Tongue (tissue), 2 donors: ENCODE data around the gene C6orf118. TPM values are rescaled to one million over a fixed set of nuclear protein-coding genes. Genes with fewer than 3 reads are reported as not detected.
A peak's percentile ranks its signal among the peaks of the same experiment; 100 is the strongest.

Experiments used
- DNase-seq: peaks from one replicate; pipeline ENCODE4 v3.0.0-alpha.2; 2015
- total RNA-seq: library from RNA; depleted of rRNA; stranded (reverse); fragments of >200 nt; gene quantifications from one replicate; pipeline ENCODE4 v1.2.3, GENCODE V29; 2014

C6orf118 gene
- 0.72 TPM for total RNA-seq

DNA sequence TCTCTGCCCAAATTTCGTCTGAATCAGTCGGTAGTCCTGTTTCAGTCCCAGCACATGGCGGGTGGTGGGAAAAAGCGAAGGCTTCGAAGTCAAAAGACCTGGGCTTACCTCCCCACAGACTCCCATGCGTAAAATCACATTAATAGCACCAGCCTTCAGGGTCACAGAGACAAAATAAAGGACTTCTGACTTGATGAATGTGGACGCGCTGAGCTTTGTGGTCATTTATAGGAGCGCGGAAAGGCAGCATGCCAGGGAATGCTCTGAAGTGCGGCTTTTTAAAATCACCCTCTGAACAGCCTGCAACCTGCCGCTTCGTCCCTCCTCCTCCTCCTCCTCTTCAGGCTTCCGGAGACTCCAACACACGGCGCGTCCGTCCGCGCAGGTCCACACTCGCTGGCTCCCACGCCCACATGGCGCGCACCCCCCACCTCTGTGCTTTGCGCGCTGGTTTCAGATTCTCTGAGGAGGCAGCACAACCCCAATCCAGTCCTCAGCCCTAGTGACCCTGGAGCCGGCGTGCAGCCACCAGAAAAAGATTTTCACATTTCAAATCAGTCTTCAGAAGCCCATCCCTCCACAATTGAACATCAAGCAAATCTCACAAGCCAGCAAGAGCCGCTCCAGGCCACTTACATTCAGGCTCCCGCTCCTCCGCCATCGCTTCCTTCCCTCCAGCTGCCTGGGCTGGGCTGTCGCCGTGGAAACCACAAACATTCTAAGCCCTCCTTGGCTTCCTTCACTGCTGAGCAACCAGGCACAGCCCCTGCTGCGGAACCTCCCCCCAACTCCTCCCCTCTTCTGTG, at the start of gene C6orf118:
Gene C6orf118 (minus strand): TSS at position 680 of the 806 bp plus-strand sequence. CDS start 19 bp downstream, at position 661.
- DNase-seq, result peak; percentile 97

DNA sequence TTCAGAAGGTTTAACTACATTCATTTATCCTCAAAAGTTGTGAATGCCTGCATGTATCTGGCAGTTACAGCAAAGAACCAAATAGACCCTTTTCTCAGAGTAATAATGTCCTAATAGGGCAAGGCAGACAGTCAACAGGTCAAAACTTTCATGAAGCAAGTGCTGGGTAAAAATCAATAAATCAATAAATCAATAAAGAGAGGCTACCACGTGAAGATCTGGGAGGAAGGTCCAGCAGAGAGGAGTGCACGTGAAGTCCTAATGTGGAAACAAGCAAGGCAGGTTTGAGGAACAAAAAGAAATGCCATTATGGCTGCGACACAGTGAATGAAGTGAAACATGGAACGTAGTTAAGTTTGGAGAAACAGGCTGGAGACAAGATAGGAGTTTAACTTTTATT, 36.3 kb upstream of the C6orf118 start:
- no peak for DNase-seq

GRCh38 chr6:165340532-165340931, 31.1 kb upstream of the C6orf118 start:
- DNase-seq, result no peak

GRCh38 chr6:165325609-165326008, 16.2 kb upstream of the C6orf118 start:
- DNase-seq, result no peak

DNA sequence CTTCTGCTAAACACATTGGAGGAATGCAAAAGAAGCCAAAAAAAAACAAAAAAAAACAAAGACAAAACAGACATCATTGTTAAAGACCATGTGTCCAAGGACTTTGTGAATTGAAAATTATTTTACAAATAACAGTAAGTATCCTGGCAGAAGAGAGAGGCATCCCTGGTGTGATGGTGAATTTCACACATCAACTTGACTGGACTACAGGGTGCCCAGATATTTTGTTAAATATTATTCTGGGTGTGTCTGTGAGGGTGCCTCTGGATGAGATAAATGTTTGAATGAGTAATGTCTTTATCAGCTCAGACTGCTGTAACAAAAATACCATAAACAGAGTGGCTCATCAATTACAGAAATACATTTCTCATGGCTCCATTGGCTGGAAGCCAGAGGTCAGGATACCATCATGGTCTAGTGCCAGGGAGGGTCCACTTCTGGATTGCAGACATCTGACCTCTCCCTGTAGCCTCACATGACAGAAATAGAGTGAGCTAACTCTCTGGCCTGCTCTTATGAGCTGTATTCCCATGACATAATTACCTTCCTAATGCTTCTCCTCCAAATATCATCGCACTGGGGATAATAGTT, 12.2 kb upstream of the C6orf118 start:
- no peak for DNase-seq

GRCh38 chr6:165321150-165321549, 11.7 kb upstream of the C6orf118 start:
- DNase-seq, result no peak

DNA sequence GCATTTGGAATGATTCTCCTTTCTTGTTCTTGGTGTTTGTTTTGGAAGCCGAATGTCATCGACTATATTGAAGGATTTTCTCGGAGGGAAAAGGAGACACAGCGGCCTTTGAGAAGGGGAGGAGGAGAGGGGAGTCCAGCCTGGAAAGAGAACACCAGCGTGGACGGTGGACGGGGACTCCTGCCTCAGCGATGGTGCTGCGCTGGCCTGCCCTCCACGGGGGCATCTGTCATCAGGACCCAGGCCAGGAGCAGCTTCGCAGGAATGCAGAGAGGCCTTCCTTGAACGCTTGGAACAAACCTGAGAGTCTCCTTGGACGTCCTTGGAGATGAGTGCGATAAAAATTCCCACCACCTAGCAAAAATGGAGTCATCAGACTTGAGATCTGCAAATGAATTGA, 8.3 kb upstream of the C6orf118 start:
- no peak for DNase-seq

- no peak for DNase-seq
These were observed 2.5 kb downstream of the C6orf118 start for GRCh38 chr6:165306955-165307354.

DNA sequence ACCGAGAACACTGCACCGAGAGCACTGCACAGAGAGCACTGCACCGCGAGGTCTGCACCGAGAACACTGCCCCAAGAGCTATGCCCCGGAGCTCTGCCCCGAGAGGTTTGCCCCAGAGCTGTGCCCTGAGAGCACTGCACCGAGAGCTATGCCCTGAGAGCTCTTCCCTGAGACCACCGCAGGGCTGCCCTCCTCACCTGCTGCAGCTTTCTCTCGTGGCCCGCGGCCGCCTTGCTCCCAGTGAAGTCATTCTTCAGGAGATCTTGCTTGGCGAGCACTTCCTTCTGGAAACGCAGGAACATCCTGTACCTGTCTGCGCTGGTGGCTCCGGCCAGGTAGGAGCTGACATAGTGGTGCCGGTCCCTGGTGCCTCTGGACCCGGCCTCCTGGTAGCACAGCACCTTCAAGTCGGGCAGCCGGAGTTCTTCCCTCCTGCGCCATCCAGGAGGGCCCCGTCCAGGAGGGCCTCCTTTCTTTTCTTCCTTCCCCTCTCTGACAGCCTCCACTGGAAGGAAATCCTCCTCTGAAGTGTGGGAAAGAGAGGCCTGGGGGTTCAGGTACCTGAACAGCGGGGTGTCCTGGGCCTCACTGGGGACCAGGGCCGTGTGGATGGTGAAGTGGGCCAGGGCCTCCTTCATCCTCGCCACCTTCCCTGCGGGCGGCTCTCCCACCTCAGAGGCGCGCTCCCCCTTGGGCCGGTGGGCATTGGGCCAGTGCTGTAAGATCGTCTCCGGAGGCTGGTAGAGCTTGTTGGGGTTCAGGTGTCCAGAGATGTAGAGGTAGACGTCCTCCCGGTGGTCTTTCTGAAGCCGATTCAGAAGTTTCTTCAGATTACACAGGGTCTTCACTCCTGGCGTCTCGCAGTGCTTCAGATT, 7.8 kb downstream of the C6orf118 start:
- DNase-seq, result no peak

DNA sequence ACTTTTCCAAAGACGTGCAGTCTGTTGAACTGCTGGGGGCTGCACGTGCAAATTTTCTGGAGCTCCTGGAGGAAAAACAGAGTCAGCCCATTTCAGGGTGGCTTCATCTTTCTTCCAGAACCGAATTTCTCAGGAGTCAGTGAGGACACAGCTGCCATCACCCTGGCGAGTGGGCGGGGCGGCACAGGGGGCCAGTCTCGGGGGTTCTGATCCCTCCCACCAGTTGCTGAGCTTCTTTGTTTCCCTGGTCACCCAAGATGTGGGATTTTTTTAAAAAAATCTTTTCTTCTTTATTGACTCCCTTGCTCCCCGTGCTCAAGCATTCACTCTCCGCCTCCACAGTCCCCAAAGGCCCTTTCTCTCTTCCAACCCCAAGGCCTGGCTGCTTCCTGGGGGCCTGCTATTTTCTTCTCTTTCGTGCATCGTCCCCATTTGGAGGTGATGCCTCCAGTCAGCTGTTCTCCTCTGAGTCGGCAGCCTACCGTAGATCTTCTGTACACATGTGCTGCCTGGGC, 8.9 kb downstream of the C6orf118 start:
- no peak for DNase-seq

DNA sequence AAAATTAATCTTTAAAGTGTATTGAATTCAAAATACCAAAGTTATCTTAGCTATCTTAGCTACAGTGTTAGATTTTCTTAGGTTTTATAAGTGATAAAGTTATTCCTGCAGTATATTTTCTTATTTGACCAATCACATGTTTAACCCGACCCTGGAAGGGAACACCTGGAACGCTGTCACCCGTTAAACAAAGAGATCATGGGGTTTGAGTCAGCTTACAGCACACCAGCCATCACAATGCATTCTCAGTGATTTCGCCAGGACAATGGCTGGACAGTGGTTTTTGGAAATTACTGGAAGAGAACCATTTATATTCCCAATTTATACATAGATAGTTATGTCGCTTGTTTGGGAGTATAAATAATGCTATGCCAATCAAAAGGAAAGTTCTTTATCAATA, 10.5 kb downstream of the C6orf118 start:
- no peak for DNase-seq

- no peak for DNase-seq
These were observed 11.0 kb downstream of the C6orf118 start for GRCh38 chr6:165298402-165298801.

DNA sequence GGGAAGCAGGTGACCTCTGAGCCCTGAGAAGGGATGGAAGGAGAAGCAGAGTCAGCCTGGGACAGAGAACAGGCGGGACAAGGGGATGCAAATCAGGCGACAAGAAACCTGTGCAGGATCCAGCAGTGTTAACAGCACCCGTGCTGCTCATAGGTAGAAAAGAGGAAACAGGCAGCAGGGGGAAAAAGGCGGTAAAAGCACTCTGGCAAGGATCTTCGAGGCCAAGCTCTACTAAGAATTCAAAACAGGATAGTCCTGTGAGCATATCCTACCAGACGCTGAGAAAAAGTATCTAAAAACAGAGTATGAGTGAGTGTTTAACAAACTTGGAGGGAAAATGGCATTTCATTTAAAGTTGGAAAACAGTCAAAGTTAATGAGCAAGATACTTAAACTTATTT, 16.7 kb downstream of the C6orf118 start:
- DNase-seq, result no peak

DNA sequence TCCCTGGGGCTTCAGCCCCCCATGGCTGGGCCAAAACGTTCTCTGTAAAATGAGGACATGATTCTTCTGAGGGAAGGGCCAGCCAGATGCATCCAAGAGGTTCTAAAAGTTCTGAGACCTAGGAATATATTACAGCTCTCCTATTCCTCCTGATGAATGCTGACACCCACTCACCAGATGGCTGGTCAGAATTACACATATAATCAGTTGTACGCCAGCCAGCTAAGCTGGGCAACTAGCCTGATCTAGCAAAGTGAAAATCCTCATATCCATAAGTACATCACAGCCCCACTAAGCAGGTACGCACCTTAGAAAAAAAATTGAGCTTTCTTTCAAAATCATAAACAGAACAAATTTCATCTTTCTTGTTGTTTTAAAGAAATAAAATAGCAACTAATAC, 34.8 kb downstream of the C6orf118 start:
- DNase-seq, result no peak

- DNase-seq, result no peak
These were observed 36.8 kb downstream of the C6orf118 start for GRCh38 chr6:165272585-165272984.

DNA sequence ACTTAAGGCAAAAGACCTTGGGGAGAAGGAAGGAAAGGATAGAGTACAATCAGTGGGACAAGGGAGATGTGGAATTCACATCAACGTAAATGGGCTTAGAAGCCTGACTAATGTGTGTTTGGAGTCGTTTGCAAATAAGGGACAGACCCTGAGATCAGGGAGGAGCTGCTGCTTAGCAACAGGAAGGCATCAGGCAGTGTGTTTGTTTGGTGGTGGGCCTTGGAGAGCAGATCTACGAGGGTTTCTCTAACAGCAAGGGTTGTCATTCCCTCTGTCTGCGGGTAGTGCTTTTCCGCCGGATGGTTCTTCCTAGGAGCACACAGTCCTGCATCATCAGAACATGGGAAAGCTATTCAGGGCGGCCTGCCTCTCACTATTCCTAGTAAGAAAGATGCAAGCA, 40.4 kb downstream of the C6orf118 start:
- DNase-seq, result no peak

- no peak for DNase-seq
These were observed 42.8 kb downstream of the C6orf118 start for GRCh38 chr6:165266621-165267020.

- DNase-seq, result peak; percentile 9
These were observed 43.2 kb downstream of the C6orf118 start for GRCh38 chr6:165266191-165266590.

DNA sequence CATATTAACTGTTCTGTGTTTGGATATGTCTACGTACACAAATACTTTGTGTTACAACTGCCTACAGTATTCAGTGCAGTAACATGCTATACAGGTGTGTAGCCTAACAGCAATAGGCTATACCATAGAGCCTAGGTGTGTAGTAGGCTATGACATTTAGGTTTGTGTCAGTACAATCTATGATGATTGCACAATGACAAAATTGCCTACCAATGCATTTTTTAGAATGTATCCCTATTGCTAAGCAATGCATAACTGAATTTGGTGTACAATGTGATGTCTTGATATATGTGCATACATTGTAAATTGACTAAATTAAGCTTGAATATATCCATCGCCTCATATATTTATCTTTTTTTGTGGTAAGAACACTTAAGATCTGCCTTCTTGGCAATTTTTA, 48.9 kb downstream of the C6orf118 start:
- DNase-seq, result no peak

- DNase-seq, result no peak
These were observed 59.6 kb downstream of the C6orf118 start for GRCh38 chr6:165249808-165250207.

GRCh38 chr6:165245701-165246100, 63.7 kb downstream of the C6orf118 start:
- no peak for DNase-seq

DNA sequence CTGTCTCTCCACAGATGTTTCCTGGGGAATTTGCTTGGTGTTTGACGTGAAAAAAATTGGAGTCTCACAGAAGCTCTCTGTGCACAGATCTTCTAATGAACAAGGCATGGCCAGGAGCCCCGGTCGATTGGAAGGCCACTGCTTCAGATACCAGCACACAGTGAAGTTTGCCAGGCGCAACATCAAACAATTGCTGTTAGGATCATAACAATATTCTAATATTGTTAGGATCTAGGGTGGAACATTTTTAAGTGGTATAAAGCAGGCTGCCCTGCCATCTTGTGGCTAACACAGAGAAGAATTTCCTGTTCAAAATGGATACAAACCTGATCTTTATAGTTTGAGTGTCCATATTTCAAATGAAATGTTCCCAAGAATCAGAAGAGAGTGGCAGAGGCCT, 64.1 kb downstream of the C6orf118 start:
- peak; percentile 74 for DNase-seq
